ENCODE results near the gene LARP6.

GRCh38 chr15:70806992-70807712, 46.8 kb downstream of the LARP6 start:
- TF ChIP-seq REST (IDR thresholded peaks at IDR 0.05; ENCODE audit: insufficient read depth in 1 of 2, low read depth in 2 of 2, low read length in 2 of 2), result no peak
- TF ChIP-seq SIN3A (IDR thresholded peaks at IDR 0.05; ENCODE audit: borderline replicate concordance, insufficient read depth, low read length), result no peak
- TF ChIP-seq POLR2AphosphoS5 (IDR thresholded peaks at IDR 0.05; ENCODE audit: low read depth, low read length), result no peak

All from PFSK-1 (cell line).